ENCODE measurements around the gene RHBDL1. TPM values are rescaled to one million over a fixed set of nuclear protein-coding genes. Genes with fewer than 3 reads are reported as not detected.
A peak's percentile ranks its signal among the peaks of the same experiment; 100 is the strongest.

The RHBDL1 gene
- total RNA-seq, 1 experiment from 2014 or later, result 12.7 TPM

GRCh38 chr16:635573-636205 lies 39.8 kb upstream of the RHBDL1 start:
- intact Hi-C loops (cut with micrococcal nuclease), result no loop called here

More at GRCh38 chr16:635573-636205, 39.8 kb upstream of the RHBDL1 start:
- peak overlapping the region; percentile 81 for H3K9ac ChIP-seq (ENCODE audit: low read length)
- ChIA-PET CTCF (interaction anchor here (1.4 kb wide), 1 partner anchor 25 kb away, joined by 3 read pairs; no protein-coding TSS in a partner anchor), RAD21 (ENCODE audit: low non-redundant PET in 1 of 2, low total read pairs in 2 of 2, uncharacterized antibody in 2 of 2, unreplicated experiment in 2 of 2) (no interaction called here), POLR2A (interaction anchor here (1.0 kb wide), 1 partner anchor 108 kb away, joined by 4 read pairs; the partner anchor contains the start of gene CAPN15)
- H3K9me3 ChIP-seq (ENCODE audit: control insufficient read depth in 1 of 2, insufficient read depth in 1 of 2, low read depth in 1 of 2, low read length in 2 of 2), result no peaks in the 10 kb centered on the region
- no peaks in the 10 kb centered on the region for H3K27me3 ChIP-seq (ENCODE audit: insufficient read depth, low read length)
- H3K4me3 ChIP-seq (replicated peaks in 1 of 2; ENCODE audit: low read depth in 1 of 2, low read length in 2 of 2), result peak overlapping the region; percentile 61 to 67
- H3K9me2 ChIP-seq (ENCODE audit: insufficient read depth), result no peaks in the 10 kb centered on the region
- no peak overlapping the region for H2AFZ ChIP-seq (ENCODE audit: low read depth, low read length, poor library complexity, severe bottlenecking)
- DNase-seq (ENCODE audit: low read depth, low spot score) (no peak), ATAC-seq (peak; percentile 2; the same call in 1 of the 2 replicates)
- no peaks in the 10 kb centered on the region for H3K36me3 ChIP-seq (ENCODE audit: control insufficient read depth in 1 of 2, insufficient read depth in 2 of 2, low read length in 2 of 2)
- peak overlapping the region; percentile 72 for H3K27ac ChIP-seq (ENCODE audit: low read depth, low read length)
- H3K4me2 ChIP-seq (ENCODE audit: low read length), result peak overlapping the region; percentile 76
- H4K20me1 ChIP-seq (ENCODE audit: insufficient read depth), result no peaks in the 10 kb centered on the region
- TF ChIP-seq EZH2 (IDR thresholded peaks at IDR 0.05), result no peak
- peak; percentile 78 for TF ChIP-seq ZFX (IDR thresholded peaks at IDR 0.05)
- no peak for TF ChIP-seq POLR2AphosphoS5 (IDR thresholded peaks at IDR 0.05; ENCODE audit: low read depth, low read length)
- TF ChIP-seq FOSL1 (IDR thresholded peaks at IDR 0.05; ENCODE audit: low read depth), result no peak
- no peak for TF ChIP-seq CEBPB (IDR thresholded peaks at IDR 0.05; ENCODE audit: low read depth)
- no peak for TF ChIP-seq POLR2A (IDR thresholded peaks at IDR 0.05; ENCODE audit: borderline replicate concordance, extremely low read depth, insufficient read depth, insufficient read length)
- no peak for TF ChIP-seq TCF7L2 (IDR thresholded peaks at IDR 0.05; ENCODE audit: borderline replicate concordance, extremely low read depth, insufficient read depth, insufficient read length)
- TF ChIP-seq REST (IDR thresholded peaks at IDR 0.05; ENCODE audit: low read depth), result no peak
- peaks cover 15% of the 10 kb centered on the region; the same call in 1 of the 2 replicates for H3K79me2 ChIP-seq (ENCODE audit: insufficient read depth, low read length)
- no TSS peak for BruUV-seq (replicated peaks)
- H3K4me1 ChIP-seq (ENCODE audit: control insufficient read depth in 1 of 2, insufficient read depth in 2 of 2, low read length in 2 of 2), result peaks cover 3 to 15% of the 10 kb centered on the region in 2 experiments; a peak in 3 of 4 replicates

Measured in HCT116 (cell line).